Activated gamma-delta T cell treated with anti-CD3 and anti-CD28 coated beads, Interleukin-2, amount 50 U/mL, for 16 hours (primary cell): ENCODE measurements around the gene TMBIM1.

Experiments used
- DNase-seq: peaks from one replicate; pipeline ENCODE4 v3.0.0-alpha.2; 2020; ENCODE audit warnings: low read depth

The TMBIM1 gene

GRCh38 chr2:218292048-218293014, at the start of gene TMBIM1:
TMBIM1 (minus strand) TSS chr2:218292503; CDS start chr2:218282141, 10,362 bp downstream.
- DNase-seq = peak; percentile 64

GRCh38 chr2:218341381-218341780, 49.1 kb upstream of the TMBIM1 start:
- no peak for DNase-seq

- no peak for DNase-seq
Measured at GRCh38 chr2:218340656-218341055, 48.4 kb upstream of the TMBIM1 start.

GRCh38 chr2:218334531-218334930, 42.2 kb upstream of the TMBIM1 start:
- DNase-seq = no peak

- no peak for DNase-seq
Measured at GRCh38 chr2:218332920-218333645, 40.8 kb upstream of the TMBIM1 start.

- no peak for DNase-seq
Measured at GRCh38 chr2:218332288-218332687, 40.0 kb upstream of the TMBIM1 start.

GRCh38 chr2:218331745-218332144, 39.4 kb upstream of the TMBIM1 start:
- DNase-seq = no peak

GRCh38 chr2:218329826-218330593, 37.7 kb upstream of the TMBIM1 start:
- no peak for DNase-seq

- DNase-seq = no peak
Measured at GRCh38 chr2:218329027-218329825, 36.9 kb upstream of the TMBIM1 start.

GRCh38 chr2:218328294-218328693, 36.0 kb upstream of the TMBIM1 start:
- DNase-seq = no peak

- no peak for DNase-seq
Measured at GRCh38 chr2:218327451-218328210, 35.3 kb upstream of the TMBIM1 start.

GRCh38 chr2:218326315-218326714, 34.0 kb upstream of the TMBIM1 start:
- no peak for DNase-seq

- no peak for DNase-seq
Measured at GRCh38 chr2:218325566-218326160, 33.4 kb upstream of the TMBIM1 start.

GRCh38 chr2:218323526-218324472, 31.5 kb upstream of the TMBIM1 start:
- DNase-seq = no peak

- peak; percentile 19 for DNase-seq
Measured at GRCh38 chr2:218322768-218323525, 30.6 kb upstream of the TMBIM1 start.

GRCh38 chr2:218320704-218321336, 28.5 kb upstream of the TMBIM1 start:
- no peak for DNase-seq

- DNase-seq = no peak
Measured at GRCh38 chr2:218319813-218320365, 27.6 kb upstream of the TMBIM1 start.
